ENCODE measurements around the gene ZNF680.

DNA sequence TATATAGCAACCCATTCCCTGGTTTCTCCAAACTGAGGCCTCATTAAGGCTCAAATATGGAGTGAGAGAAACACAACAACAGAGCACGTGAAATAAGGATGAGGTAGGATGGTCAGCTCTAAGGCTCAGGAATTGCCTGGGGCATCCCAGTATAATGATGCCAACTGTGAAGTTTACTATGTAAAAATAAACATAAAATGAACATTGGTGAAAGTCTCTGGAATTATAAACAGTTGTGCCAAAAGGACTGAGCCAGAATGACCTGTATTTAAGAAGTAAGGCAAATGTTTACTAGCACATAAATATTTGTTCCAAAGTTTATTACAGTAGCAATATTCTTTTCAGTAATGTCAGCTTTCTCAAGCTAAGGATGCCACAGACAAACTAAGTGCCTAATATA is 64.6 kb downstream of the ZNF680 start:
- TF ChIP-seq, protein P1, sequence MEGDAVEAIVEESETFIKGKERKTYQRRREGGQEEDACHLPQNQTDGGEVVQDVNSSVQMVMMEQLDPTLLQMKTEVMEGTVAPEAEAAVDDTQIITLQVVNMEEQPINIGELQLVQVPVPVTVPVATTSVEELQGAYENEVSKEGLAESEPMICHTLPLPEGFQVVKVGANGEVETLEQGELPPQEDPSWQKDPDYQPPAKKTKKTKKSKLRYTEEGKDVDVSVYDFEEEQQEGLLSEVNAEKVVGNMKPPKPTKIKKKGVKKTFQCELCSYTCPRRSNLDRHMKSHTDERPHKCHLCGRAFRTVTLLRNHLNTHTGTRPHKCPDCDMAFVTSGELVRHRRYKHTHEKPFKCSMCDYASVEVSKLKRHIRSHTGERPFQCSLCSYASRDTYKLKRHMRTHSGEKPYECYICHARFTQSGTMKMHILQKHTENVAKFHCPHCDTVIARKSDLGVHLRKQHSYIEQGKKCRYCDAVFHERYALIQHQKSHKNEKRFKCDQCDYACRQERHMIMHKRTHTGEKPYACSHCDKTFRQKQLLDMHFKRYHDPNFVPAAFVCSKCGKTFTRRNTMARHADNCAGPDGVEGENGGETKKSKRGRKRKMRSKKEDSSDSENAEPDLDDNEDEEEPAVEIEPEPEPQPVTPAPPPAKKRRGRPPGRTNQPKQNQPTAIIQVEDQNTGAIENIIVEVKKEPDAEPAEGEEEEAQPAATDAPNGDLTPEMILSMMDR (conservative IDR thresholded peaks at IDR 0.05; ENCODE audit: low read length) = no peak
- TF ChIP-seq EZH2phosphoT487 (IDR thresholded peaks at IDR 0.05; ENCODE audit: borderline replicate concordance, low read depth, low read length) = no peak
